Stimulated activated naive CD8-positive, alpha-beta T cell treated with anti-CD3 and anti-CD28 coated beads, Interleukin-15, Interleukin-2, amounts not matched to agents 100 U/mL and 50 U/mL, for 24 hours (primary cell): Measurements from ENCODE around the gene C7orf25.

Source experiments
- ATAC-seq: fragments of 150-1000 bp; cut with Tn5 transposase; one replicate; pipeline ENCODE4 v1.10.0; 2021
- DNase-seq: peaks from one replicate; pipeline ENCODE4 v3.0.0; 2021

C7orf25 gene

GRCh38 chr7:42911454-42912447 lies at the start of gene C7orf25:
Gene C7orf25 (minus strand): TSS chr7:42912070. CDS start chr7:42910900, 1,170 bp downstream.
- DNase-seq (peak; percentile 95), ATAC-seq (peak; percentile 93)

GRCh38 chr7:42961170-42961569 lies 49.3 kb upstream of the C7orf25 start:
- DNase-seq (no peak), ATAC-seq (no peak)

- ATAC-seq = no peak
- DNase-seq = no peak
Observed at GRCh38 chr7:42960762-42961161, 48.9 kb upstream of the C7orf25 start.

- DNase-seq (no peak), ATAC-seq (no peak)
Observed at GRCh38 chr7:42959549-42959948, 47.7 kb upstream of the C7orf25 start.

GRCh38 chr7:42956062-42956461 lies 44.2 kb upstream of the C7orf25 start:
- ATAC-seq (no peak), DNase-seq (no peak)

GRCh38 chr7:42953994-42954393 lies 42.1 kb upstream of the C7orf25 start:
- no peak for DNase-seq
- ATAC-seq = no peak

GRCh38 chr7:42952328-42952727 lies 40.5 kb upstream of the C7orf25 start:
- no peak for DNase-seq

GRCh38 chr7:42950417-42950816 lies 38.5 kb upstream of the C7orf25 start:
- ATAC-seq (no peak), DNase-seq (no peak)

More at GRCh38 chr7:42952328-42952727, 40.5 kb upstream of the C7orf25 start:
- no peak for ATAC-seq

- ATAC-seq = no peak
- no peak for DNase-seq
Observed at GRCh38 chr7:42947521-42947920, 35.7 kb upstream of the C7orf25 start.

- DNase-seq = no peak
- ATAC-seq = no peak
Observed at GRCh38 chr7:42946627-42946950, 34.7 kb upstream of the C7orf25 start.

GRCh38 chr7:42945821-42946626 lies 34.2 kb upstream of the C7orf25 start:
- DNase-seq (no peak), ATAC-seq (peak; percentile 46)

- DNase-seq (peak; percentile 82), ATAC-seq (peak; percentile 41)
Observed at GRCh38 chr7:42940985-42941847, 29.3 kb upstream of the C7orf25 start.

GRCh38 chr7:42939457-42940240 lies 27.8 kb upstream of the C7orf25 start:
- peak; percentile 68 for ATAC-seq
- DNase-seq = no peak

- ATAC-seq = no peak
- DNase-seq = no peak
Observed at GRCh38 chr7:42935861-42936260, 24.0 kb upstream of the C7orf25 start.

GRCh38 chr7:42934291-42934690 lies 22.4 kb upstream of the C7orf25 start:
- no peak for DNase-seq
- ATAC-seq = no peak

GRCh38 chr7:42932811-42933591 lies 21.1 kb upstream of the C7orf25 start:
- DNase-seq (no peak), ATAC-seq (no peak)

GRCh38 chr7:42931834-42932651 lies 20.2 kb upstream of the C7orf25 start, which contains the start of the genes MRPL32 and PSMA2:
Gene MRPL32 (plus strand): TSS chr7:42932376. CDS start chr7:42932387, 11 bp downstream.
Gene PSMA2 (minus strand): TSS chr7:42932174. CDS start chr7:42932158, 16 bp downstream.
- peak; percentile 100 for ATAC-seq
- peak; percentile 94 for DNase-seq

- no peak for ATAC-seq
- DNase-seq = peak; percentile 13
Observed at GRCh38 chr7:42931447-42931833, 19.6 kb upstream of the C7orf25 start.

- DNase-seq (no peak), ATAC-seq (peak; percentile 19)
Observed at GRCh38 chr7:42930889-42931288, 19.0 kb upstream of the C7orf25 start.
